T-helper 1 cell treated with Interleukin-12 subunit alpha and Interleukin-12 subunit beta and Interleukin-4 antibody, amounts not matched to agents 30 μg/mL and 1 μg/mL, for 36 hours (primary cell): ENCODE data around the gene PFKM.
A peak's percentile ranks its signal among the peaks of the same experiment; 100 is the strongest.
"Not testable (repeated sequence)": the region's sequence is repeated elsewhere in the genome, so short reads cannot be mapped to it uniquely, and the experiment has no call there.

ENCODE experiments used
- H3K27ac Mint-ChIP-seq: one replicate; pipeline ENCODE4 v1.8.0; 2021; ENCODE audit warnings: mild to moderate bottlenecking, mixed read lengths
- H3K27me3 Mint-ChIP-seq: one replicate; pipeline ENCODE4 v1.8.0; 2021; ENCODE audit warnings: low read depth, mixed read lengths
- H3K36me3 Mint-ChIP-seq: one replicate; pipeline ENCODE4 v1.8.0; 2021; ENCODE audit warnings: low read depth, mixed read lengths
- H3K4me1 Mint-ChIP-seq: one replicate; pipeline ENCODE4 v1.8.0; 2021; ENCODE audit warnings: low read depth, mixed read lengths
- H3K4me3 Mint-ChIP-seq: one replicate; pipeline ENCODE4 v1.8.0; 2021; ENCODE audit warnings: mild to moderate bottlenecking, moderate library complexity, mixed read lengths
- H3K9me3 Mint-ChIP-seq: one replicate; pipeline ENCODE4 v1.8.0; 2021; ENCODE audit warnings: mixed read lengths

PFKM gene

DNA sequence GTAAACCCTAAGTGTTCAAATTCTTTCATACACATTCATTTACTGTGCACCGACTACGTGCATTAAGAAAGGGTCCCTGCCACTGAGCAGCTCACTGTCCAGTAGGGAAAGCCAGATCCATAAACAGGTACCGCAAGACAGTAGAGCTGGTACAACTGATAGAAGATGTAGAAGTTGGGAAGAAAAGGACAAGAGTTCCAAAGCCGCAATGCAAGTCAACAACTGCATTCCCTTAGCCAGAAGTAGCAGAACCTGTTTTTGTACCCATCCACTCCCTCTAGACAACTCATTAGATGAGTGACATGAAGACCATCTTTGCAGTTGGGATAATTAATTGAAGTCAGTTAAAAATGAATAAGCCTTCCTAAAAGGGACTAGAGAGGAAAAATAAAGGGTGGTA, 14.6 kb upstream of the PFKM start:
- Mint-ChIP-seq H3K4me3 (peak overlapping the region; percentile 97), H3K4me1 (peaks cover 29% of the 10 kb centered on the region), H3K36me3 (peaks cover 6% of the 10 kb centered on the region), H3K27me3 (peaks cover 4% of the 10 kb centered on the region), H3K27ac (peak overlapping the region; percentile 94), H3K9me3 (no peaks in the 10 kb centered on the region)

GRCh38 chr12:48105321-48105866, 13.8 kb upstream of the PFKM start:
- H3K4me1 Mint-ChIP-seq = peaks cover 32% of the 10 kb centered on the region
- no peaks in the 10 kb centered on the region for H3K9me3 Mint-ChIP-seq
- H3K27ac Mint-ChIP-seq = peak overlapping the region; percentile 94
- peaks cover 6% of the 10 kb centered on the region for H3K36me3 Mint-ChIP-seq
- peak overlapping the region; percentile 97 for H3K4me3 Mint-ChIP-seq
- H3K27me3 Mint-ChIP-seq = peaks cover 9% of the 10 kb centered on the region

- H3K4me3 Mint-ChIP-seq = peak within 1 kb of the TSS; percentile 97
- no peaks in the 10 kb centered on the region for H3K9me3 Mint-ChIP-seq
- H3K27ac Mint-ChIP-seq = peak within 1 kb of the TSS; percentile 94
- H3K36me3 Mint-ChIP-seq = peaks cover 6% of the 10 kb centered on the region
- peaks cover 9% of the 10 kb centered on the region for H3K27me3 Mint-ChIP-seq
- peaks cover 32% of the 10 kb centered on the region for H3K4me1 Mint-ChIP-seq
These were observed 13.1 kb upstream of the PFKM start, which contains the start of gene SENP1 for GRCh38 chr12:48105867-48106680. TSS of gene SENP1 (minus strand) at chr12:48106079. CDS start at chr12:48101472, 4,607 bp downstream.

DNA sequence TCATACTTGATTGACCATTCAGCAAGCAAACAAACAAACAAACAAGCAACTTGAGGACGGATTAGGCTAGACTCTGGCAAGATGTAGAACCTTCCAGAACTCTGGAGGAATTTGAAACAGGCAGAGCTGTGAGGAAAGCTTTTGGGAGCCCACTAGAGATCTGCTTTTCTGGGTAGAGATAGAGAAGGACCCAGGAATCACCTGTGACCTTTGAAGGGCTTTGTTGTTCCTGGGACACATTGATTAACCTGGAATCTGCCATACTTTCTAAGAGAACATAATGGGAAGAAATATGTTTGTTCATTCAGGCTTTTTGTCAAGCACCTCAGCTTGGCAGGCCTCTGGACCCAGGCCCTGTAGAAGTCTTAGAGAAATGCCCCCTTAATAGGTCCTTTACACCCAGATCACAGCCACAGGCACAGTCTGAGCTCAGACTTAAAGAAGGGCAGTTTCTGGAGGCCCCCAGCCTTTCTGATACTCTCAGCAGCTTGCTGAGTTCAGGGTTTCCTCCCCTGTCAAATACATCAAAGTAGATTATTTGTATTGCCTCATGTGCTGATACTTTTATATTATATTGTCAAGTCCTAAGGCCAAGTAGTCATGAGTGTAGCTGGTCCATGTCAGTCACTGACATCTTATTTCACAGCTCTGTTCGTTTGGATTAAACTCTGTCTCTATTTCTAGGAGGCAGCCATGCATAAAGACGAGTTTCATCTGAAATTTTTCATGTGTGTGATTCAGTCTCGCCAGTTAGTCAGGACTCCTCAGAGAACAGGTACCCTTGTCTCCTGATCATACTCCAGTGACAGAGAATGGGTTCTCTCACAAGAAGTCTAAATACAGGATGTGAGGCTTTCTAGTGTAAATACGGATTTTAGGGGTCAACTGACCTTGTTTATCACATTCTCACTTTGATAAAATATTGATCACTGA, 12.2 kb upstream of the PFKM start:
- no peaks in the 10 kb centered on the region for H3K9me3 Mint-ChIP-seq
- peak overlapping the region; percentile 94 for H3K27ac Mint-ChIP-seq
- peak overlapping the region; percentile 97 for H3K4me3 Mint-ChIP-seq
- H3K4me1 Mint-ChIP-seq = peaks cover 30% of the 10 kb centered on the region
- H3K27me3 Mint-ChIP-seq = peaks cover 9% of the 10 kb centered on the region
- H3K36me3 Mint-ChIP-seq = peaks cover 6% of the 10 kb centered on the region

DNA sequence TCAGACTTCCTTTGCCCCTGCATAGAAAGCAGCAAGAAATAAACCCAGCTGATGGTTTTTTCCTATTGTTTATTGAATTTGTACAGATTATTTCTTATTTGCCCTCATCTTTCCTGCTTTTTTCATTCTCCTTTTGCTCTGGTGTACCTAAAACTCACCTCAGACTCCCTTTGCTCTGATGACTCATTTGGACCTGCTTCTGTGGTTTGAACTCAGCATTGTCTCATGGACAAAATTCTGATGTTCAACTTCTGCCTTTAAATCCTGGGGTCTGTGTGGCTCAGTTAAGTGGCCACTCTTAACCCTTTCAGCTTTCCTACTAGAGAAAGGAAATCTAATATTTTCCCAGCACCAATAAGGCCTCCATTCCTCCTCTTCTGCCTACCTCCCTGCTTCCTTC, 9.7 kb upstream of the PFKM start:
- Mint-ChIP-seq H3K27me3 (peaks cover 15% of the 10 kb centered on the region), H3K27ac (no peak overlapping the region), H3K4me3 (no peak overlapping the region), H3K9me3 (no peaks in the 10 kb centered on the region), H3K4me1 (peaks cover 22% of the 10 kb centered on the region), H3K36me3 (peaks cover 4% of the 10 kb centered on the region)

- Mint-ChIP-seq H3K27me3 (peaks cover 25% of the 10 kb centered on the region), H3K4me3 (no peak overlapping the region), H3K9me3 (no peaks in the 10 kb centered on the region), H3K27ac (no peak overlapping the region), H3K4me1 (peaks cover 14% of the 10 kb centered on the region), H3K36me3 (no peaks in the 10 kb centered on the region)
These were observed 8.4 kb upstream of the PFKM start for GRCh38 chr12:48110691-48111311.

DNA sequence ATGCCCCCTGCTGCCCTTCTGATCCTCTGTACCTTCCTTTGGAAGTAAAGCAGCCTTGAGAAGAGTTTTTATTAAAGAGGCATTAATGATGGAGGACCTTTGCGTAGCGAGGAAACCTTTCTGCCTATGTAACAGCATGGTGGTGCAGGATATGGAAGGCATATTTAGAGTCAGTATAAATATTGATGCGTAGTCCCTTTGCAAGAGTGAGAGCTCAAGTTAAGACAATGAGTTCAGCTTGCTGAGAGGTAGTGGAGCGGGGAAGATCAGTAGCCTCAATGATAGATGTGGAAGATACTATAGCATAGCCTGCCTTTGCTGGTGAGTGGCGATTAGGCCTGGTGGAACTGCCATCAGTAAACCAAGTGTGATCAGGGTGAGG, 7.9 kb upstream of the PFKM start:
- H3K9me3 Mint-ChIP-seq, H3K4me3 Mint-ChIP-seq, H3K36me3 Mint-ChIP-seq, H3K27ac Mint-ChIP-seq: not testable (repeated sequence)
- peaks cover 30% of the 10 kb centered on the region for H3K27me3 Mint-ChIP-seq
- H3K4me1 Mint-ChIP-seq = peaks cover 13% of the 10 kb centered on the region

DNA sequence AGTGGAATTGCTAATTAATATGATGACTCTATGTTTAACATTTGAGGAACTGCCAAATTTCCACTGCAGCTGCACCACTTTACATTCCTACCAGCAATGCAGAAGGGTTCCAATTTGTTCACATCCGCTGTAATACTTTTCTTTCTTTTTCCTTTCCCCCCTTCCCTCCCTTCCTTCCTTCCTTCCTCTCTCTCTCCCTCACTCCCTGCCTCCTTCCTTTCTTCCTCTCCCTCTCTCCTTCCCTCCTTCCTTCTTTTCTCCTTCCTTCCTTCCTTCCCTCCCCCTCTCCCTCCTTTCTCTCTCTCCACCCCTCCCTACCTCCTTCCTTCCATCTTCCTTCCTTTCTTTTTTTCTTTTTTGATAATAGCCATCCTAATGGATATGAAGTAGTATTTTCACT, 3.2 kb upstream of the PFKM start:
- no peaks in the 10 kb centered on the region for H3K9me3 Mint-ChIP-seq
- H3K27ac Mint-ChIP-seq = no peak overlapping the region
- no peaks in the 10 kb centered on the region for H3K36me3 Mint-ChIP-seq
- H3K27me3 Mint-ChIP-seq = peaks cover 27% of the 10 kb centered on the region
- H3K4me3 Mint-ChIP-seq = no peak overlapping the region
- H3K4me1 Mint-ChIP-seq = peaks cover 19% of the 10 kb centered on the region

DNA sequence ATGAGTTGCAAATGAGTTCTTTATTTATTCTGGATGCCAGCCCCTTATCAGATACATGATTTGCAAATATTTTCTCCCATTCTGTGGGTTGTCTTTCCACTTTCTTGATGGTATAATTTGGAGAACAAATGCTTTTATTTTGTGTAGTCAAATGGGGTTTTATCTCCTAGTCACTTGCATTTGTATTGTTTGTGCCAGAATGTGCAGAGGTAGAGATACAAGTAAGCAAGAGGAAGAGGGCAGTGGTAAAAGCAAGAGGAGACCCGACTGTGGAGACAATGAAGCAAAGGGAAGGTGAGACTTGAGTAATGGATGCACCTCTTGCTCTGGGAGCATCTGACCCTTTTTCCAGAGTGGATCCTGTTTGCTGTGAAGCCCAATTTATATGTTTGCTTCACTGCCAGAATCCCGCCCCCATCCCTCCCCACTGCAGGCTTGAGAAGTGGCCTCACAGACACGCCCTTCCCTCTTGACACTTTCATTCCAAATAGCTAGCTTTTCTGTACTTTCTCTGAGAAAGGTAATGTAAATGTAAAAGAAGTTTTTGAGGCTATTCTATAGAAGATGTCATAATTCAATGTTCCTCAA, 786 bp upstream of the PFKM start:
- peaks cover 4% of the 10 kb centered on the region for H3K36me3 Mint-ChIP-seq
- H3K9me3 Mint-ChIP-seq = no peaks in the 10 kb centered on the region
- H3K27ac Mint-ChIP-seq = no peak overlapping the region
- peaks cover 19% of the 10 kb centered on the region for H3K4me1 Mint-ChIP-seq
- H3K4me3 Mint-ChIP-seq = peak overlapping the region; percentile 97
- H3K27me3 Mint-ChIP-seq = peaks cover 27% of the 10 kb centered on the region

- Mint-ChIP-seq H3K9me3 (no peaks in the 10 kb centered on the region), H3K27me3 (peaks cover 17% of the 10 kb centered on the region), H3K4me3 (peak overlapping the region; percentile 97), H3K4me1 (peaks cover 19% of the 10 kb centered on the region), H3K27ac (no peak overlapping the region), H3K36me3 (peaks cover 4% of the 10 kb centered on the region)
These were observed 651 bp downstream of the PFKM start for GRCh38 chr12:48119834-48120195.

- no peaks in the 10 kb centered on the region for H3K9me3 Mint-ChIP-seq
- H3K36me3 Mint-ChIP-seq = peaks cover 5% of the 10 kb centered on the region
- peaks cover 6% of the 10 kb centered on the region for H3K27me3 Mint-ChIP-seq
- no peak overlapping the region for H3K27ac Mint-ChIP-seq
- peaks cover 19% of the 10 kb centered on the region for H3K4me1 Mint-ChIP-seq
- H3K4me3 Mint-ChIP-seq = no peak overlapping the region
These were observed 2.4 kb downstream of the PFKM start for GRCh38 chr12:48121522-48121921.

DNA sequence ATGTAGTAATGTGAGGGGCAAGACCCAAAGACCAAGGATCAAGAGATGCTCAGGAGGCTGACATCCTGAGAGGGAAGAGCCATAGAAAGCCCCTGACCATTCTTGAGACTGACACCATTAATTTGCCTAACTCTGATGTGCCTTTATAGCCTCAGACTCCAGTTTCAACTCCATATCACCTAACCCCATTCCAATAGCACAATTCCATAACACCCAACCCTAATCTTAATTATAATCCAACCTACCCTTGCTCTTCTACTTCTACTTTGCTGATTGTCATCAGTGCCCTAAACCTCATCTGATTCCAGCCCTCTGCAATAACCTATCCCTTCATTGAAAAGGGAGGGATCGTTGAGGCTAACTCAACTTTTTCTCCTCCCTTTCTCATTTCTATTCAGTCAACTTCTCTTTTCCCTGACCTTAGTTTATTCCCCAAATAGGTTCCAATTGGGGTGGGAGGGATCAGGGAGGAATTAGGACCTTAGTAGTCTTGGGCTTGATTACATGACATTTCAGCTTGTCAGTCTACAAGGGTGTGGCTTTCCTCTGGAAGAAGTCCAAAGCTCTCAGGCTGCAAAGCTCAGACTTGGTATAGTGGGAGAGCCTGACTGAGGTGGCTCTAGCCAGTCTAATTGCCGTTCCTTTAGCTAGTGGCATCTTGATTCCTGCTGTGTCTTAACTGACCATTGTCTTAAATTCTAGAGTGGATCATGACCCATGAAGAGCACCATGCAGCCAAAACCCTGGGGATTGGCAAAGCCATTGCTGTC, 3.1 kb downstream of the PFKM start:
- Mint-ChIP-seq H3K4me1 (peaks cover 20% of the 10 kb centered on the region), H3K36me3 (peaks cover 7% of the 10 kb centered on the region), H3K4me3 (no peak overlapping the region), H3K9me3 (no peaks in the 10 kb centered on the region), H3K27ac (no peak overlapping the region), H3K27me3 (no peaks in the 10 kb centered on the region)

- no peak overlapping the region for H3K4me3 Mint-ChIP-seq
- peaks cover 10% of the 10 kb centered on the region for H3K36me3 Mint-ChIP-seq
- H3K27ac Mint-ChIP-seq = no peak overlapping the region
- H3K9me3 Mint-ChIP-seq = no peaks in the 10 kb centered on the region
- no peaks in the 10 kb centered on the region for H3K27me3 Mint-ChIP-seq
- H3K4me1 Mint-ChIP-seq = peaks cover 20% of the 10 kb centered on the region
These were observed 4.0 kb downstream of the PFKM start for GRCh38 chr12:48123169-48123568.
